Fibroblast of lung (primary cell): ENCODE data around the gene SLCO2B1. TPM values are rescaled to one million over a fixed set of nuclear protein-coding genes. Genes with fewer than 3 reads are reported as not detected.

ENCODE experiments used
- DNase-seq, 2 donors: peaks; one replicate each; pipeline versions ENCODE4 v3.0.0 to v3.0.0-alpha.2; 2010; ENCODE audit warnings: low read depth in 2 of 2
- H2AFZ ChIP-seq: 2 replicates; pipeline ENCODE4 v1.5.1; 2012; ENCODE audit warnings: low read length, control low read depth, inconsistent platforms
- H3K27ac ChIP-seq: 2 replicates; pipeline ENCODE4 v1.5.1; 2011; ENCODE audit warnings: low read length, control low read depth; ENCODE audit not compliant: insufficient read depth
- H3K27me3 ChIP-seq: 2 replicates; pipeline ENCODE4 v1.5.1; 2011; ENCODE audit warnings: mild to moderate bottlenecking, low read length; ENCODE audit not compliant: control insufficient read depth, insufficient read depth
- H3K36me3 ChIP-seq: 2 replicates; pipeline ENCODE4 v1.5.1; 2011; ENCODE audit warnings: low read length; ENCODE audit not compliant: control insufficient read depth, insufficient read depth
- H3K4me1 ChIP-seq: 2 replicates; pipeline ENCODE4 v1.5.1; 2011; ENCODE audit warnings: low read length; ENCODE audit not compliant: control insufficient read depth, insufficient read depth; ENCODE audit errors: extremely low read depth
- H3K4me2 ChIP-seq: 2 replicates; pipeline ENCODE4 v1.5.1; 2011; ENCODE audit warnings: low read length, control low read depth; ENCODE audit not compliant: insufficient read depth; ENCODE audit errors: extremely low read depth
- H3K4me3 ChIP-seq, 4 experiments: fragments of 200-600 bp in 1 of 4; sonication (generic) in 1 of 4; replicated peaks in 1 of 4; 2 replicates each; pipeline ENCODE4 v1.5.1; 2011 to 2016; ENCODE audit warnings: low read length in 4 of 4, low read depth in 3 of 4, mild to moderate bottlenecking in 3 of 4, control low read depth in 2 of 4, inconsistent platforms in 1 of 4, mixed read lengths in 1 of 4; ENCODE audit not compliant: insufficient read depth in 1 of 4; ENCODE audit errors: control extremely low read depth in 1 of 4
- H3K79me2 ChIP-seq: 2 replicates; pipeline ENCODE4 v1.5.1; 2012; ENCODE audit warnings: mild to moderate bottlenecking, low read length, inconsistent platforms; ENCODE audit not compliant: control insufficient read depth, insufficient read depth
- H3K9ac ChIP-seq: 2 replicates; pipeline ENCODE4 v1.5.1; 2011; ENCODE audit warnings: mild to moderate bottlenecking, low read length, control low read depth; ENCODE audit not compliant: insufficient read depth
- H3K9me3 ChIP-seq: 2 replicates; pipeline ENCODE4 v1.5.1; 2012; ENCODE audit warnings: low read depth, low read length; ENCODE audit not compliant: control insufficient read depth, insufficient read depth
- H4K20me1 ChIP-seq: 2 replicates; pipeline ENCODE4 v1.5.1; 2011; ENCODE audit warnings: low read length; ENCODE audit not compliant: control insufficient read depth, insufficient read depth; ENCODE audit errors: extremely low read depth
- EZH2 ChIP-seq: IDR thresholded peaks from 2 replicates; pipeline ENCODE4 v1.5.1; 2012; ENCODE audit warnings: low read length, control low read depth, mild to moderate bottlenecking; ENCODE audit errors: missing control alignments
- polyA plus RNA-seq, 2 donors: library from polyadenylated mRNA; depleted of rRNA in 1 of 2; stranded (reverse) in 1 of 2; unstranded in 1 of 2; fragments of >200 nt; gene quantifications; 2 replicates each; pipeline ENCODE4 v1.2.1, GENCODE V29; 2011 to 2012; ENCODE audit warnings: missing spikeins in 1 of 2
- total RNA-seq: library from RNA; depleted of rRNA; stranded (reverse); fragments of >200 nt; gene quantifications from 2 replicates; pipeline ENCODE4 v1.2.1, GENCODE V29; 2014
- TF ChIP-seq, protein P1 (sequence below), 2 donors: IDR thresholded peaks in 1 of 2; conservative IDR thresholded peaks in 1 of 2; 1 replicate in 1 of 2; 2 replicates in 1 of 2; pipeline ENCODE4 v1.5.1; 2011 to 2012; ENCODE audit warnings: low read length in 2 of 2, control low read depth in 1 of 2, inconsistent platforms in 1 of 2, low read depth in 1 of 2, mild to moderate bottlenecking in 1 of 2

Gene SLCO2B1
- total and polyA plus RNA-seq, 2 donors (not counting 1 experiment from before 2014, with no cell fraction given): not detected

DNA sequence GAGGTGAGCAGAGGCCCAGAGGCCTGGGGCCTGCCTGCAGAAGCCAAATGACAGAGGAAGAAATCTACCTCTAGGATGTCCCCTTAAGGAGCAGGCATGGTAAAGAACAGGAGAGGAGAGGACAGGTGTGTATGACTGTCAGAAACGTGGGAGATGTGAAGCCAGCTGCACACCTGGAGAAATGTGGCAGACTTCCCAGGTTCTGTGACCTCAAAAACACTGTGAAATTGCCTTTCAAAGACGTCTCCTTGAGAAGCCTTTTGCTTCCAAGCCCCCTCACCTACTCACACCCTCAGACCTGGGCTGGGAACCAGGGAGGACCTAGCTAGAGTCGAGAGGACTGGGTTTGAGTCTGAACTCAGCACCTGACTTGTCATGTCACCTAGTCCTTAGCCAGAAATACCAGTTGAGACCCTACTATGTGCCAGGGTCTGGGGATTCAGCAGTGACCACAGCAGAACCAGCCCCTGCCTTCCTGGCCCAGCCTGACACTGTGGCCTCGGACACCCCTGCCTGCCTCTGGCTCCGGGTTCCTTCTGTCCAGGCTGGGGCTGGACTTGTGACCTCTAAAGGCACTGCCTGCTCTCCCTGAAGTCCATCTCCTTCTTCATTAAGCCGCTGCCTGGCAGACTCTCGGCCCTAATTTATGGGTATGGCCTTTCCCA lies 95.2 kb downstream of the SLCO2B1 start:
- Histone ChIP-seq H3K4me3 (no peak overlapping the region), H2AFZ (no peak overlapping the region), H3K36me3 (no peaks in the 10 kb centered on the region), H3K4me1 (no peaks in the 10 kb centered on the region), H3K4me2 (no peak overlapping the region), H3K9me3 (no peaks in the 10 kb centered on the region), H3K27ac (no peak overlapping the region), H4K20me1 (no peaks in the 10 kb centered on the region), H3K27me3 (peaks cover 20% of the 10 kb centered on the region), H3K79me2 (no peaks in the 10 kb centered on the region), H3K9ac (no peak overlapping the region)
- TF ChIP-seq EZH2: no peak
- TF ChIP-seq, protein P1, sequence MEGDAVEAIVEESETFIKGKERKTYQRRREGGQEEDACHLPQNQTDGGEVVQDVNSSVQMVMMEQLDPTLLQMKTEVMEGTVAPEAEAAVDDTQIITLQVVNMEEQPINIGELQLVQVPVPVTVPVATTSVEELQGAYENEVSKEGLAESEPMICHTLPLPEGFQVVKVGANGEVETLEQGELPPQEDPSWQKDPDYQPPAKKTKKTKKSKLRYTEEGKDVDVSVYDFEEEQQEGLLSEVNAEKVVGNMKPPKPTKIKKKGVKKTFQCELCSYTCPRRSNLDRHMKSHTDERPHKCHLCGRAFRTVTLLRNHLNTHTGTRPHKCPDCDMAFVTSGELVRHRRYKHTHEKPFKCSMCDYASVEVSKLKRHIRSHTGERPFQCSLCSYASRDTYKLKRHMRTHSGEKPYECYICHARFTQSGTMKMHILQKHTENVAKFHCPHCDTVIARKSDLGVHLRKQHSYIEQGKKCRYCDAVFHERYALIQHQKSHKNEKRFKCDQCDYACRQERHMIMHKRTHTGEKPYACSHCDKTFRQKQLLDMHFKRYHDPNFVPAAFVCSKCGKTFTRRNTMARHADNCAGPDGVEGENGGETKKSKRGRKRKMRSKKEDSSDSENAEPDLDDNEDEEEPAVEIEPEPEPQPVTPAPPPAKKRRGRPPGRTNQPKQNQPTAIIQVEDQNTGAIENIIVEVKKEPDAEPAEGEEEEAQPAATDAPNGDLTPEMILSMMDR (conservative IDR thresholded peaks at IDR 0.05 in 1 of 2, IDR thresholded peaks at IDR 0.05 in 1 of 2; ENCODE audit: low read depth in 1 of 2, low read length in 2 of 2): no peak
- no peak for DNase-seq

DNA sequence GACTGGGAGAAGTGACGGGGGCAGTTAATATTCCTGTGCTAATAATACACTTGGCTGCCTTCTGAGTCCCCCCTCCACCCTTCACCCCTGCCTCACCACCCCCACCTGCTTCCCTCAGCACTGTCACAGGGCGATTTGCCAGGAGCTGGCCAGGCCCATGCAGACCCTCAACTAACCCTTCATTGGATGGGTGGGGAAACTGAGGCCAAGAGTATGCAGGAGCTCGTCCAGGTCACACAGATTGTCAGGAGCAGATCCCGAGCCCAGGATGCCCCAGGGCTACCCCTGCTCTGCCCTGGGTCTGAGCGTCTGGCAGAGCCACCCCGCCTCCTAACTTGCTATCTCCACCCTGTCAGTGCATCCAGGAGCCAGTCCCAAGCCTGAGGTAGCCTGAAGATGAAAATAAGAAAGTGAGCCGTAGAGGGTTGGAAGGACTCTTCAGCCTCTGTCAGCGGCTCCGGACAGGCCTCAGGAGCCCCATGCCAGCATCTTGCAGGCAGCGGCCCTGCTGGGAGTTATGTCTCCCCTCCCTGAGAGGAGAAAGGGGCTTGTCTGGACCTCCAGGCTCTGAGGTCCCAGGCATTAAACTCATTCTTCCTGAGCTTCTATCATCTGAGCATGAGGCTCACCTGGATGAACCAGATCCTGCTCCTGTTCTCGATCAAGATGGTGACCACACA lies 95.9 kb downstream of the SLCO2B1 start:
- Histone ChIP-seq H3K27ac (no peak overlapping the region), H3K36me3 (no peaks in the 10 kb centered on the region), H3K79me2 (no peaks in the 10 kb centered on the region), H2AFZ (no peak overlapping the region), H4K20me1 (no peaks in the 10 kb centered on the region), H3K4me2 (no peak overlapping the region), H3K4me1 (no peaks in the 10 kb centered on the region), H3K27me3 (peaks cover 20% of the 10 kb centered on the region), H3K4me3 (no peak overlapping the region), H3K9me3 (no peaks in the 10 kb centered on the region), H3K9ac (no peak overlapping the region)
- DNase-seq: no peak
- TF ChIP-seq EZH2: no peak
- TF ChIP-seq, protein P1 (conservative IDR thresholded peaks at IDR 0.05 in 1 of 2, IDR thresholded peaks at IDR 0.05 in 1 of 2; ENCODE audit: low read depth in 1 of 2, low read length in 2 of 2): no peak

DNA sequence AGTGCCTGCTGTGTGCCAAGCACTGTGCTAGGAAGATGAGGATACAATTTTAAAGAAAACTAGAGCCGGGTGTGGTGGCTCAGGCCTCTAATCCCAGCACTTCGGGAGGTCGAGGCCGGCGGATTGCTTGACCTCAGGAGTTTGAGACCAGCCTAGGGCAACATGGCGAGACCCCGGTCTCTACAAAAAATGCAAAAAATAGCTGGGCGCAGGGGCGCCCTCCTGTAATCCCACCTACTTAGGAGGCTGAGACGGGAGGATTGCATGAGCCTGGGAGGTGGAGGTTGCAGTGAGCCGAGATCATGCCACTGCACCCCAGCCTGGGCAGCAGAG lies 98.0 kb downstream of the SLCO2B1 start:
- peaks cover 11% of the 10 kb centered on the region for H3K27me3 ChIP-seq
- DNase-seq: no peak
- no peak overlapping the region for H3K4me2 ChIP-seq
- TF ChIP-seq, protein P1 (conservative IDR thresholded peaks at IDR 0.05 in 1 of 2, IDR thresholded peaks at IDR 0.05 in 1 of 2; ENCODE audit: low read depth in 1 of 2, low read length in 2 of 2): no peak
- no peak for TF ChIP-seq EZH2
- no peak overlapping the region for H3K4me3 ChIP-seq
- no peak overlapping the region for H3K27ac ChIP-seq
- H3K9ac ChIP-seq: no peak overlapping the region
- no peaks in the 10 kb centered on the region for H4K20me1 ChIP-seq
- H3K79me2 ChIP-seq: no peaks in the 10 kb centered on the region
- H3K4me1 ChIP-seq: no peaks in the 10 kb centered on the region
- no peaks in the 10 kb centered on the region for H3K9me3 ChIP-seq
- no peak overlapping the region for H2AFZ ChIP-seq
- H3K36me3 ChIP-seq: no peaks in the 10 kb centered on the region
